OCI-LY1 (cell line): Measurements from ENCODE around the gene OGA.

Experiments used
- H2AFZ ChIP-seq: fragments of 200-600 bp; sonication (generic), shearing (Covaris generic); 2 replicates; pipeline ENCODE4 v1.6.0; 2014; ENCODE audit warnings: antibody characterized with exemption, mild to moderate bottlenecking, low read length
- H3F3A ChIP-seq: fragments of 200-600 bp; sonication (generic), shearing (Covaris generic); 2 replicates; pipeline ENCODE4 v1.6.0; 2014; ENCODE audit warnings: mild to moderate bottlenecking, antibody characterized with exemption, low read length, moderate library complexity; ENCODE audit not compliant: insufficient read depth
- H3K27ac ChIP-seq: fragments of 200-600 bp; sonication (generic); 2 replicates; pipeline ENCODE4 v1.5.1; 2014; ENCODE audit warnings: low read length, mixed run types, mild to moderate bottlenecking, low read depth; ENCODE audit not compliant: poor library complexity, severe bottlenecking
- H3K27me3 ChIP-seq: fragments of 200-600 bp; sonication (generic); 2 replicates; pipeline ENCODE4 v1.6.0; 2014; ENCODE audit warnings: antibody characterized with exemption, mild to moderate bottlenecking, low read length, moderate library complexity; ENCODE audit not compliant: insufficient read depth
- H3K36me3 ChIP-seq: fragments of 200-600 bp; sonication (generic); 2 replicates; pipeline ENCODE4 v1.6.1; 2014; ENCODE audit warnings: mild to moderate bottlenecking, antibody characterized with exemption, low read length, moderate library complexity, mixed read lengths; ENCODE audit not compliant: insufficient read depth
- H3K4me1 ChIP-seq: fragments of 200-600 bp; sonication (generic); 2 replicates; pipeline ENCODE4 v1.5.1; 2014; ENCODE audit warnings: mild to moderate bottlenecking, low read length, moderate library complexity; ENCODE audit not compliant: insufficient read depth, severe bottlenecking
- H3K4me2 ChIP-seq: fragments of 200-600 bp; sonication (generic), shearing (Covaris generic); 2 replicates; pipeline ENCODE4 v1.6.1; 2014; ENCODE audit warnings: low read length
- H3K4me3 ChIP-seq: fragments of 200-600 bp; sonication (generic); 2 replicates; pipeline ENCODE4 v1.5.1; 2014; ENCODE audit warnings: low read length, low read depth, mild to moderate bottlenecking, mixed read lengths; ENCODE audit not compliant: poor library complexity, severe bottlenecking
- H3K79me2 ChIP-seq: fragments of 200-600 bp; shearing (Covaris generic); 2 replicates; pipeline ENCODE4 v1.6.1; 2016; ENCODE audit warnings: mixed run types, low read length, mixed read lengths; ENCODE audit not compliant: insufficient read depth
- H3K9ac ChIP-seq: fragments of 200-600 bp; sonication (generic), shearing (Covaris generic); 2 replicates; pipeline ENCODE4 v1.6.1; 2014; ENCODE audit warnings: mild to moderate bottlenecking, low read length, mixed read lengths
- H3K9me2 ChIP-seq: fragments of 200-600 bp; sonication (generic), shearing (Covaris generic); 2 replicates; pipeline ENCODE4 v1.6.1; 2014; ENCODE audit warnings: low read depth, mild to moderate bottlenecking, low read length, mixed read lengths
- H3K9me3 ChIP-seq: fragments of 200-600 bp; shearing (Covaris generic); 2 replicates; pipeline ENCODE4 v1.6.1; 2014; ENCODE audit warnings: low read length, mixed read lengths
- H4K20me1 ChIP-seq: fragments of 200-600 bp; sonication (generic), shearing (Covaris generic); 2 replicates; pipeline ENCODE4 v1.6.0; 2016; ENCODE audit warnings: mild to moderate bottlenecking, low read length; ENCODE audit not compliant: insufficient read depth
- EZH2 ChIP-seq: fragments of 200-600 bp; sonication (generic), shearing (Covaris generic); IDR thresholded peaks from 2 replicates; pipeline ENCODE4 v1.8.0; 2017; ENCODE audit warnings: borderline replicate concordance, mixed run types, mild to moderate bottlenecking, antibody characterized with exemption, low read length, moderate library complexity, mixed read lengths
- TF ChIP-seq, protein P1 (sequence below): fragments of 200-600 bp; sonication (generic), shearing (Covaris generic); IDR thresholded peaks from 2 replicates; pipeline ENCODE4 v1.5.1; 2017; ENCODE audit warnings: mild to moderate bottlenecking, antibody characterized with exemption, low read length, moderate library complexity, mixed read lengths

Gene OGA

DNA sequence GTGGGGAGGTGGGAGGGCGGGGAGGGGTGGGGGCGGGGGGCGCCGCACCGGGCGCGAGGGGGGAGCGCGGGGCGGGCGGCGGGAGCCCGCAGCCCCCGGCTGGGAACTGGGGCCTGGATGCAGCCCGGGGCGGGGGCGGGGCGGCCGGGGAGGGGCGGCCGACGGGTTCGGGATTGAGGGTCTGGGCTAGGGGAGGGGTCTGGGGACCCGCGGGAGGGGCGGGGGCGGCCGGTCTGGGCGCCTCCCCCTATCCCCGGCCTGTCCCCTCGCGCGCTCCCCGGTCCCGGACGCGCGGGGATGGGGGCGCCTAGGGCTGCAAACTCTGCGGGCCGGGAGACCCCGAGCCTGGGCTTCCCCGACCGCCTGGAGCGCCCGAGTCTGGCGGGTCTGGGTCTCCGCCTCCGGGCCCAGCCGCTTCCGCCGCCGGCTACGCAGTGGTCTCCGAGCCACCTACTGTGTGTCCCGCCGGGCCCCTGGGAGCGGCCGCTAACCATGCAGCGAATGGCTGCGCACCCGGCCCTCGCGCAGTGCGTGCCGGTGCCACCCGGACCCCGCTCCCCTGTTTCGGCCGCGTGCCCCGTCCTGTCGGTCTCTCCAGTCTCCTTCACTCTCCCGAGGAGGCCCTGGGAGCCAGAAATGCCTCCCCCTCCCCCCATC is 42.0 kb downstream of the OGA start:
- H3K27me3 ChIP-seq, result no peaks in the 10 kb centered on the region
- H3F3A ChIP-seq, result no peaks in the 10 kb centered on the region
- no peak overlapping the region for H3K9ac ChIP-seq
- H3K36me3 ChIP-seq, result peaks cover 8% of the 10 kb centered on the region; the same call in 1 of the 2 replicates
- TF ChIP-seq, protein P1, sequence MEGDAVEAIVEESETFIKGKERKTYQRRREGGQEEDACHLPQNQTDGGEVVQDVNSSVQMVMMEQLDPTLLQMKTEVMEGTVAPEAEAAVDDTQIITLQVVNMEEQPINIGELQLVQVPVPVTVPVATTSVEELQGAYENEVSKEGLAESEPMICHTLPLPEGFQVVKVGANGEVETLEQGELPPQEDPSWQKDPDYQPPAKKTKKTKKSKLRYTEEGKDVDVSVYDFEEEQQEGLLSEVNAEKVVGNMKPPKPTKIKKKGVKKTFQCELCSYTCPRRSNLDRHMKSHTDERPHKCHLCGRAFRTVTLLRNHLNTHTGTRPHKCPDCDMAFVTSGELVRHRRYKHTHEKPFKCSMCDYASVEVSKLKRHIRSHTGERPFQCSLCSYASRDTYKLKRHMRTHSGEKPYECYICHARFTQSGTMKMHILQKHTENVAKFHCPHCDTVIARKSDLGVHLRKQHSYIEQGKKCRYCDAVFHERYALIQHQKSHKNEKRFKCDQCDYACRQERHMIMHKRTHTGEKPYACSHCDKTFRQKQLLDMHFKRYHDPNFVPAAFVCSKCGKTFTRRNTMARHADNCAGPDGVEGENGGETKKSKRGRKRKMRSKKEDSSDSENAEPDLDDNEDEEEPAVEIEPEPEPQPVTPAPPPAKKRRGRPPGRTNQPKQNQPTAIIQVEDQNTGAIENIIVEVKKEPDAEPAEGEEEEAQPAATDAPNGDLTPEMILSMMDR, result no peak
- no peak for TF ChIP-seq EZH2
- no peaks in the 10 kb centered on the region for H3K9me2 ChIP-seq
- no peak overlapping the region for H3K4me3 ChIP-seq
- H4K20me1 ChIP-seq, result no peaks in the 10 kb centered on the region
- peaks cover 20% of the 10 kb centered on the region for H3K4me1 ChIP-seq
- H3K79me2 ChIP-seq, result no peaks in the 10 kb centered on the region
- no peaks in the 10 kb centered on the region for H3K9me3 ChIP-seq
- H3K27ac ChIP-seq, result no peak overlapping the region
- no peak overlapping the region for H3K4me2 ChIP-seq
- no peak overlapping the region for H2AFZ ChIP-seq

- Histone ChIP-seq H3K9ac (no peak within 1 kb of the TSS), H4K20me1 (no peaks in the 10 kb centered on the region), H3K9me3 (no peaks in the 10 kb centered on the region), H3K4me1 (peaks cover 19% of the 10 kb centered on the region), H3K27me3 (no peaks in the 10 kb centered on the region), H2AFZ (no peak within 1 kb of the TSS), H3K36me3 (peaks cover 8% of the 10 kb centered on the region; the same call in 1 of the 2 replicates), H3K9me2 (no peaks in the 10 kb centered on the region), H3K79me2 (no peaks in the 10 kb centered on the region), H3F3A (no peaks in the 10 kb centered on the region), H3K27ac (no peak within 1 kb of the TSS), H3K4me2 (no peak within 1 kb of the TSS), H3K4me3 (no peak within 1 kb of the TSS)
- TF ChIP-seq, protein P1, result no peak
- TF ChIP-seq EZH2, result no peak
These were observed 42.7 kb downstream of the OGA start, which contains the start of gene FGF8 for GRCh38 chr10:101775273-101776160. FGF8 (minus strand) TSS chr10:101776114; CDS start chr10:101775900, 214 bp downstream.

GRCh38 chr10:101774589-101775272 is 43.5 kb downstream of the OGA start:
- no peaks in the 10 kb centered on the region for H3K27me3 ChIP-seq
- no peaks in the 10 kb centered on the region for H3K79me2 ChIP-seq
- H3K4me3 ChIP-seq, result no peak overlapping the region
- no peak overlapping the region for H3K27ac ChIP-seq
- no peak overlapping the region for H2AFZ ChIP-seq
- H3K4me2 ChIP-seq, result no peak overlapping the region
- H4K20me1 ChIP-seq, result no peaks in the 10 kb centered on the region
- no peaks in the 10 kb centered on the region for H3K9me2 ChIP-seq
- peaks cover 8% of the 10 kb centered on the region; the same call in 1 of the 2 replicates for H3K36me3 ChIP-seq
- no peaks in the 10 kb centered on the region for H3K9me3 ChIP-seq
- no peaks in the 10 kb centered on the region for H3F3A ChIP-seq
- no peak overlapping the region for H3K9ac ChIP-seq
- no peak for TF ChIP-seq EZH2
- TF ChIP-seq, protein P1, result no peak
- H3K4me1 ChIP-seq, result peaks cover 11% of the 10 kb centered on the region
